Measurements from ENCODE around the gene AFG3L2.

AFG3L2 gene

GRCh38 chr18:12321333-12321732, 55.7 kb downstream of the AFG3L2 start:
- FAIRE-seq (no peak), DNase-seq (ENCODE audit: insufficient read length, low spot score) (no peak)
- no peak for TF ChIP-seq CTCF (IDR thresholded peaks at IDR 0.05; ENCODE audit: insufficient read depth, missing control alignments)

GRCh38 chr18:12318857-12319256, 58.2 kb downstream of the AFG3L2 start:
- TF ChIP-seq CTCF (IDR thresholded peaks at IDR 0.05; ENCODE audit: insufficient read depth, missing control alignments), result no peak
- FAIRE-seq (no peak), DNase-seq (ENCODE audit: insufficient read length, low spot score) (no peak)

- DNase-seq (ENCODE audit: insufficient read length, low spot score) (no peak), FAIRE-seq (no peak)
- TF ChIP-seq CTCF (IDR thresholded peaks at IDR 0.05; ENCODE audit: insufficient read depth, missing control alignments), result no peak
Observed at GRCh38 chr18:12318334-12318697, 58.7 kb downstream of the AFG3L2 start.

GRCh38 chr18:12317664-12318333, 59.2 kb downstream of the AFG3L2 start:
- FAIRE-seq, result no peak
- no peak for TF ChIP-seq CTCF (IDR thresholded peaks at IDR 0.05; ENCODE audit: insufficient read depth, missing control alignments)
- no peak for DNase-seq (ENCODE audit: insufficient read length, low spot score)

GRCh38 chr18:12315911-12316310, 61.1 kb downstream of the AFG3L2 start:
- FAIRE-seq, result no peak

GRCh38 chr18:12315490-12315889, 61.5 kb downstream of the AFG3L2 start:
- no peak for TF ChIP-seq CTCF (IDR thresholded peaks at IDR 0.05; ENCODE audit: insufficient read depth, missing control alignments)
- DNase-seq (ENCODE audit: insufficient read length, low spot score), result no peak
- no peak for FAIRE-seq

More at GRCh38 chr18:12315911-12316310, 61.1 kb downstream of the AFG3L2 start:
- DNase-seq (ENCODE audit: insufficient read length, low spot score), result no peak
- no peak for TF ChIP-seq CTCF (IDR thresholded peaks at IDR 0.05; ENCODE audit: insufficient read depth, missing control alignments)

GRCh38 chr18:12314591-12315305, 62.3 kb downstream of the AFG3L2 start:
- DNase-seq (ENCODE audit: insufficient read length, low spot score) (no peak), FAIRE-seq (no peak)

More at GRCh38 chr18:12314591-12315305, 62.3 kb downstream of the AFG3L2 start:
- TF ChIP-seq CTCF (IDR thresholded peaks at IDR 0.05; ENCODE audit: insufficient read depth, missing control alignments), result no peak

All from D721Med (cell line).